Measurements from ENCODE around the gene PRKACB. TPM values are rescaled to one million over a fixed set of nuclear protein-coding genes. Genes with fewer than 3 reads are reported as not detected.

The PRKACB gene
- total and polyA plus RNA-seq, 2 of the 8 experiments (the other 6 are each of a cell fraction or from before 2014, with no cell fraction given): 7.8 to 31.0 TPM

GRCh38 chr1:84101204-84101603 lies 42.9 kb upstream of the PRKACB start:
- DNase-seq (ENCODE audit: low read depth in 1 of 2, low spot score in 2 of 2) (no peak), FAIRE-seq (no peak)
- Histone ChIP-seq H2AK5ac (ENCODE audit: low read depth, low read length) (no peak overlapping the region), H2AFZ (ENCODE audit: low read length) (no peak overlapping the region), H2BK120ac (replicated peaks; ENCODE audit: low read depth, low read length) (no peak overlapping the region), H4K20me1 (replicated peaks in 1 of 2; ENCODE audit: control insufficient read depth in 1 of 2, insufficient read depth in 2 of 2, low read length in 2 of 2) (no peaks in the 10 kb centered on the region), H4K5ac (ENCODE audit: insufficient read length, low read depth, low read length) (no peak overlapping the region), H2BK15ac (ENCODE audit: low read length) (no peak overlapping the region), H3K27me3 (replicated peaks in 1 of 4; ENCODE audit: control insufficient read depth in 3 of 4, extremely low read depth in 1 of 4, insufficient read depth in 3 of 4, low read length in 3 of 4) (no peaks in the 10 kb centered on the region), H2BK5ac (ENCODE audit: low read depth, low read length) (no peak overlapping the region), H3K79me1 (ENCODE audit: low read depth, low read length) (no peaks in the 10 kb centered on the region), H3K23me2 (ENCODE audit: low read depth, low read length) (no peaks in the 10 kb centered on the region), H3K18ac (ENCODE audit: extremely low read depth, low read length) (no peak overlapping the region), H3K4me1 (replicated peaks in 1 of 4; ENCODE audit: control insufficient read depth in 3 of 4, insufficient read depth in 4 of 4, low read length in 3 of 4) (peaks cover 0 to 7% (median 3%) of the 10 kb centered on the region in 4 experiments; a peak in 2 of 7 replicates), H2BK12ac (ENCODE audit: low read depth, low read length) (no peak overlapping the region), H3K9me3 (ENCODE audit: insufficient read depth in 2 of 2, low read depth in 1 of 2, low read length in 1 of 2) (no peaks in the 10 kb centered on the region; a peak in 1 of 4 replicates), H4K91ac (replicated peaks; ENCODE audit: insufficient read length, low read length) (no peak overlapping the region), H3K4me2 (ENCODE audit: insufficient read depth in 1 of 2, low read depth in 2 of 2, low read length in 2 of 2) (no peak overlapping the region), H3K27ac (ENCODE audit: low read depth, low read length) (no peak overlapping the region), H3K23ac (ENCODE audit: insufficient read length) (no peak overlapping the region), H3K9ac (replicated peaks in 1 of 4; ENCODE audit: extremely low read depth in 1 of 4, low read depth in 3 of 4, low read length in 3 of 4) (no peak overlapping the region), H3K36me3 (ENCODE audit: control insufficient read depth in 2 of 4, insufficient read depth in 4 of 4, low read length in 3 of 4) (no peaks in the 10 kb centered on the region), H3K4ac (replicated peaks; ENCODE audit: insufficient read length, low read depth, low read length) (no peak overlapping the region), H3K79me2 (ENCODE audit: control insufficient read depth in 1 of 2, insufficient read depth in 2 of 2, low read length in 2 of 2) (peaks cover 0 to 16% of the 10 kb centered on the region in 2 experiments; a peak in 2 of 4 replicates), H3K14ac (ENCODE audit: insufficient read length) (no peak overlapping the region), H3K56ac (replicated peaks; ENCODE audit: insufficient read length, low read depth, low read length) (no peak overlapping the region), H3K4me3 (ENCODE audit: extremely low read depth in 1 of 4, insufficient read depth in 2 of 4, low read depth in 3 of 4, low read length in 4 of 4) (no peak overlapping the region), H4K8ac (ENCODE audit: extremely low read depth, insufficient read depth, low read length) (no peak overlapping the region), H2BK20ac (ENCODE audit: low read length) (no peak overlapping the region)
- 100% methylated on average over 1 of the region's 1 CpG; no CpG with 5 or more reads in 1 of the 2 experiments for WGBS, 2 experiments (ENCODE audit: extremely low coverage in 1 of 2, insufficient coverage in 1 of 2, insufficient read length in 1 of 2, insufficient replicate concordance in 2 of 2, low coverage in 1 of 2, low lambda C conversion rate in 2 of 2, missing lambda C conversion rate in 1 of 2)
- CTCF ChIA-PET (ENCODE audit: partially characterized antibody): no interaction called here
- POLR2A ChIA-PET (ENCODE audit: partially characterized antibody): no interaction called here
- no peak for TF ChIP-seq TEAD4 (IDR thresholded peaks at IDR 0.05; ENCODE audit: low read depth, low read length)
- TF ChIP-seq KDM5A (IDR thresholded peaks at IDR 0.05; ENCODE audit: low read length): no peak
- no peak for TF ChIP-seq RNF2 (IDR thresholded peaks at IDR 0.05; ENCODE audit: borderline replicate concordance, low read depth, low read length, missing control alignments, poor library complexity, severe bottlenecking)
- no peak for TF ChIP-seq RFX5 (IDR thresholded peaks at IDR 0.05; ENCODE audit: borderline replicate concordance, low read depth, low read length)
- no peak for TF ChIP-seq SRF (IDR thresholded peaks at IDR 0.05; ENCODE audit: low read depth, low read length)
- no peak for TF ChIP-seq CREB1 (IDR thresholded peaks at IDR 0.05)
- no peak for TF ChIP-seq SAP30 (IDR thresholded peaks at IDR 0.05; ENCODE audit: insufficient read depth, insufficient replicate concordance, low read length)
- TF ChIP-seq SIRT6 (IDR thresholded peaks at IDR 0.05; ENCODE audit: low read length): no peak
- no peak for TF ChIP-seq NANOG (IDR thresholded peaks at IDR 0.05; ENCODE audit: insufficient read depth, low read depth, low read length, poor library complexity, severe bottlenecking)
- TF ChIP-seq SUZ12 (IDR thresholded peaks at IDR 0.05; ENCODE audit: low read length): no peak
- no peak for TF ChIP-seq E2F6 (IDR thresholded peaks at IDR 0.05)
- TF ChIP-seq SIN3A (conservative IDR thresholded peaks at IDR 0.05 in 1 of 2, IDR thresholded peaks at IDR 0.05 in 1 of 2; ENCODE audit: low read depth in 1 of 2, low read length in 2 of 2): no peak
- TF ChIP-seq YY1 (IDR thresholded peaks at IDR 0.05; ENCODE audit: low read depth, low read length): no peak
- TF ChIP-seq JUND (IDR thresholded peaks at IDR 0.05; ENCODE audit: low read length): no peak

Measured in H1 (cell line).